ENCODE results near the gene AP5Z1. TPM values are rescaled to one million over a fixed set of nuclear protein-coding genes. Genes with fewer than 3 reads are reported as not detected.

The AP5Z1 gene
- 10 to 100 TPM; 15.3 to 18.1 TPM for total RNA-seq

- intact Hi-C loops (cut with micrococcal nuclease), result loop anchor here (1.0 to 2.0 kb wide), 4 partner anchors 37 to 134 kb away; partner anchors contain the start of gene RADIL
- Mint-ChIP-seq H3K4me3 (peak within 1 kb of the TSS; percentile 98), H3K9me3 (no peaks in the 10 kb centered on the region), H3K27ac (peak within 1 kb of the TSS; percentile 93), H3K36me3 (ENCODE audit: low read depth) (peaks cover 7% of the 10 kb centered on the region), H3K4me1 (ENCODE audit: low read depth) (peaks cover 40% of the 10 kb centered on the region), H3K27me3 (ENCODE audit: low read depth) (no peaks in the 10 kb centered on the region)
- peak; percentile 94 for DNase-seq
- CTCF ChIA-PET, result interaction anchor here (1.0 to 2.1 kb wide), 8 partner anchors 16 to 198 kb away, joined by 3 to 7 read pairs (median 3); no protein-coding TSS in a partner anchor
Observed at GRCh38 chr7:4775250-4775847, at the start of gene AP5Z1. TSS of gene AP5Z1 (plus strand) at chr7:4775623. CDS start at chr7:4775716, 93 bp downstream.

- peaks cover 9% of the 10 kb centered on the region for H3K36me3 Mint-ChIP-seq (ENCODE audit: low read depth)
- H3K4me3 Mint-ChIP-seq, result peak overlapping the region; percentile 78
- intact Hi-C loops (cut with micrococcal nuclease), result loop anchor here (1.0 kb wide), 1 partner anchor 42 kb away; no protein-coding TSS in a partner anchor
- H3K9me3 Mint-ChIP-seq, result no peaks in the 10 kb centered on the region
- CTCF ChIA-PET, result interaction anchor here (1.1 to 1.5 kb wide), 2 partner anchors 28 to 65 kb away, joined by 4 to 5 read pairs; no protein-coding TSS in a partner anchor
- DNase-seq, result no peak
- peaks cover 61% of the 10 kb centered on the region for H3K4me1 Mint-ChIP-seq (ENCODE audit: low read depth)
- no peak overlapping the region for H3K27ac Mint-ChIP-seq
- H3K27me3 Mint-ChIP-seq (ENCODE audit: low read depth), result no peaks in the 10 kb centered on the region
Observed at GRCh38 chr7:4725850-4726450, 49.5 kb upstream of the AP5Z1 start.

- no peaks in the 10 kb centered on the region for H3K9me3 Mint-ChIP-seq
- no peak for DNase-seq
- H3K4me1 Mint-ChIP-seq (ENCODE audit: low read depth), result peaks cover 60% of the 10 kb centered on the region
- H3K27me3 Mint-ChIP-seq (ENCODE audit: low read depth), result no peaks in the 10 kb centered on the region
- intact Hi-C loops (cut with micrococcal nuclease), result no loop called here
- CTCF ChIA-PET, result no interaction called here
- no peak overlapping the region for H3K27ac Mint-ChIP-seq
- H3K36me3 Mint-ChIP-seq (ENCODE audit: low read depth), result peaks cover 12% of the 10 kb centered on the region
- no peak overlapping the region for H3K4me3 Mint-ChIP-seq
Observed at GRCh38 chr7:4726566-4726965, 48.9 kb upstream of the AP5Z1 start.

GRCh38 chr7:4727914-4728705 is 47.3 kb upstream of the AP5Z1 start:
- DNase-seq, result no peak
- no peak overlapping the region for H3K4me3 Mint-ChIP-seq
- peaks cover 23% of the 10 kb centered on the region for H3K36me3 Mint-ChIP-seq (ENCODE audit: low read depth)
- H3K27me3 Mint-ChIP-seq (ENCODE audit: low read depth), result no peaks in the 10 kb centered on the region
- intact Hi-C loops (cut with micrococcal nuclease), result no loop called here
- H3K4me1 Mint-ChIP-seq (ENCODE audit: low read depth), result peaks cover 65% of the 10 kb centered on the region
- peaks cover 2% of the 10 kb centered on the region for H3K9me3 Mint-ChIP-seq
- no peak overlapping the region for H3K27ac Mint-ChIP-seq
- CTCF ChIA-PET, result no interaction called here

- H3K4me1 Mint-ChIP-seq (ENCODE audit: low read depth), result peaks cover 67% of the 10 kb centered on the region
- no peak overlapping the region for H3K4me3 Mint-ChIP-seq
- DNase-seq, result no peak
- CTCF ChIA-PET, result no interaction called here
- H3K9me3 Mint-ChIP-seq, result peaks cover 2% of the 10 kb centered on the region
- no peaks in the 10 kb centered on the region for H3K27me3 Mint-ChIP-seq (ENCODE audit: low read depth)
- intact Hi-C loops (cut with micrococcal nuclease), result no loop called here
- no peak overlapping the region for H3K27ac Mint-ChIP-seq
- peaks cover 20% of the 10 kb centered on the region for H3K36me3 Mint-ChIP-seq (ENCODE audit: low read depth)
Observed at GRCh38 chr7:4729266-4729665, 46.2 kb upstream of the AP5Z1 start.

GRCh38 chr7:4730276-4730675 is 45.1 kb upstream of the AP5Z1 start:
- CTCF ChIA-PET, result interaction anchor here (0.9 kb wide), 1 partner anchor 14 kb away, joined by 3 read pairs; no protein-coding TSS in a partner anchor
- Mint-ChIP-seq H3K27ac (no peak overlapping the region), H3K4me3 (no peak overlapping the region), H3K9me3 (peaks cover 2% of the 10 kb centered on the region), H3K4me1 (ENCODE audit: low read depth) (peaks cover 60% of the 10 kb centered on the region), H3K36me3 (ENCODE audit: low read depth) (peaks cover 20% of the 10 kb centered on the region), H3K27me3 (ENCODE audit: low read depth) (no peaks in the 10 kb centered on the region)
- no peak for DNase-seq
- intact Hi-C loops (cut with micrococcal nuclease), result no loop called here

- intact Hi-C loops (cut with micrococcal nuclease), result no loop called here
- CTCF ChIA-PET, result interaction anchor here (0.9 kb wide), 1 partner anchor 15 kb away, joined by 3 read pairs; no protein-coding TSS in a partner anchor
- peaks cover 20% of the 10 kb centered on the region for H3K36me3 Mint-ChIP-seq (ENCODE audit: low read depth)
- peaks cover 2% of the 10 kb centered on the region for H3K9me3 Mint-ChIP-seq
- no peaks in the 10 kb centered on the region for H3K27me3 Mint-ChIP-seq (ENCODE audit: low read depth)
- H3K4me1 Mint-ChIP-seq (ENCODE audit: low read depth), result peaks cover 54% of the 10 kb centered on the region
- H3K4me3 Mint-ChIP-seq, result no peak overlapping the region
- DNase-seq, result peak; percentile 40
- peak overlapping the region; percentile 61 for H3K27ac Mint-ChIP-seq
Observed at GRCh38 chr7:4730971-4731370, 44.5 kb upstream of the AP5Z1 start.

GRCh38 chr7:4731803-4732202 is 43.6 kb upstream of the AP5Z1 start:
- intact Hi-C loops (cut with micrococcal nuclease), result no loop called here
- Mint-ChIP-seq H3K9me3 (peaks cover 2% of the 10 kb centered on the region), H3K4me1 (ENCODE audit: low read depth) (peaks cover 50% of the 10 kb centered on the region), H3K36me3 (ENCODE audit: low read depth) (peaks cover 20% of the 10 kb centered on the region), H3K27ac (no peak overlapping the region), H3K27me3 (ENCODE audit: low read depth) (no peaks in the 10 kb centered on the region), H3K4me3 (no peak overlapping the region)
- CTCF ChIA-PET, result no interaction called here
- DNase-seq, result no peak

- Mint-ChIP-seq H3K4me3 (no peak overlapping the region), H3K27me3 (ENCODE audit: low read depth) (no peaks in the 10 kb centered on the region), H3K4me1 (ENCODE audit: low read depth) (peaks cover 59% of the 10 kb centered on the region), H3K27ac (peak overlapping the region; percentile 75), H3K36me3 (ENCODE audit: low read depth) (peaks cover 26% of the 10 kb centered on the region), H3K9me3 (peaks cover 2% of the 10 kb centered on the region)
- DNase-seq, result peak; percentile 61
- intact Hi-C loops (cut with micrococcal nuclease), result no loop called here
- CTCF ChIA-PET, result interaction anchor here (1.4 to 2.3 kb wide), 2 partner anchors 10 kb away, joined by 5 to 8 read pairs; no protein-coding TSS in a partner anchor
Observed at GRCh38 chr7:4733936-4734528, 41.4 kb upstream of the AP5Z1 start.

- intact Hi-C loops (cut with micrococcal nuclease), result no loop called here
- Mint-ChIP-seq H3K9me3 (peaks cover 2% of the 10 kb centered on the region), H3K4me1 (ENCODE audit: low read depth) (peaks cover 65% of the 10 kb centered on the region), H3K27ac (peak overlapping the region; percentile 8), H3K27me3 (ENCODE audit: low read depth) (no peaks in the 10 kb centered on the region), H3K36me3 (ENCODE audit: low read depth) (peaks cover 26% of the 10 kb centered on the region), H3K4me3 (no peak overlapping the region)
- CTCF ChIA-PET, result interaction anchor here (1.4 kb wide), 1 partner anchor 10 kb away, joined by 5 read pairs; no protein-coding TSS in a partner anchor
- no peak for DNase-seq
Observed at GRCh38 chr7:4734587-4735345, 40.7 kb upstream of the AP5Z1 start.

- Mint-ChIP-seq H3K27ac (peak overlapping the region; percentile 10), H3K36me3 (ENCODE audit: low read depth) (peaks cover 22% of the 10 kb centered on the region), H3K4me1 (ENCODE audit: low read depth) (peaks cover 57% of the 10 kb centered on the region), H3K9me3 (peaks cover 2% of the 10 kb centered on the region), H3K4me3 (no peak overlapping the region), H3K27me3 (ENCODE audit: low read depth) (no peaks in the 10 kb centered on the region)
- no peak for DNase-seq
- CTCF ChIA-PET, result interaction anchor here (0.6 kb wide), 1 partner anchor 304 kb away, joined by 4 read pairs; no protein-coding TSS in a partner anchor
- intact Hi-C loops (cut with micrococcal nuclease), result no loop called here
Observed at GRCh38 chr7:4737300-4737699, 38.1 kb upstream of the AP5Z1 start.

Data from activated naive CD4-positive, alpha-beta T cell treated with anti-CD3 and anti-CD28 coated beads for 36 hours (primary cell).